ENCODE data around the gene MOSPD3.

GRCh38 chr7:100627238-100627549 is 14.9 kb downstream of the MOSPD3 start:
- TF ChIP-seq CTCF (IDR thresholded peaks at IDR 0.05): no peak
- TF ChIP-seq POLR2A (IDR thresholded peaks at IDR 0.05): no peak
- TF ChIP-seq POLR2AphosphoS5 (IDR thresholded peaks at IDR 0.05): no peak

Data from gastroesophageal sphincter (tissue), 3 donors.